AG10803 (cell line): Measurements from ENCODE around the gene CASP3.

Experiments used
- DNase-seq: peaks from one replicate; pipeline ENCODE4 v3.0.0; 2010; ENCODE audit warnings: low read depth
- H3K4me3 ChIP-seq: 2 replicates; pipeline ENCODE4 v1.5.1; 2011; ENCODE audit warnings: mild to moderate bottlenecking, low read length, control low read depth
- CTCF ChIP-seq: conservative IDR thresholded peaks from 2 replicates; pipeline ENCODE4 v1.5.1; 2011; ENCODE audit warnings: mild to moderate bottlenecking, low read length, control low read depth, inconsistent platforms

CASP3 gene

GRCh38 chr4:184674011-184674410 lies 24.8 kb upstream of the CASP3 start:
- no peak for DNase-seq
- TF ChIP-seq CTCF, result no peak

GRCh38 chr4:184672741-184673140 lies 23.5 kb upstream of the CASP3 start:
- no peak overlapping the region for H3K4me3 ChIP-seq
- no peak for TF ChIP-seq CTCF
- DNase-seq, result no peak

More at GRCh38 chr4:184674011-184674410, 24.8 kb upstream of the CASP3 start:
- H3K4me3 ChIP-seq, result no peak overlapping the region

- no peak for DNase-seq
- TF ChIP-seq CTCF, result no peak
- no peak overlapping the region for H3K4me3 ChIP-seq
These were observed 21.9 kb upstream of the CASP3 start for GRCh38 chr4:184671101-184671500.

- no peak for DNase-seq
- no peak overlapping the region for H3K4me3 ChIP-seq
- TF ChIP-seq CTCF, result no peak
These were observed 20.0 kb upstream of the CASP3 start for GRCh38 chr4:184669251-184669650.

GRCh38 chr4:184668511-184669114 lies 19.4 kb upstream of the CASP3 start:
- H3K4me3 ChIP-seq, result no peak overlapping the region
- DNase-seq, result no peak
- no peak for TF ChIP-seq CTCF

GRCh38 chr4:184668096-184668495 lies 18.8 kb upstream of the CASP3 start:
- TF ChIP-seq CTCF, result no peak
- DNase-seq, result no peak
- no peak overlapping the region for H3K4me3 ChIP-seq

GRCh38 chr4:184666670-184667069 lies 17.4 kb upstream of the CASP3 start:
- TF ChIP-seq CTCF, result no peak
- no peak for DNase-seq
- H3K4me3 ChIP-seq, result no peak overlapping the region
